CD4-positive, alpha-beta T cell treated with Interferon gamma for 1 hour (primary cell): Measurements from ENCODE around the gene SLC41A1.
A peak's percentile ranks its signal among the peaks of the same experiment; 100 is the strongest.

ENCODE experiments used
- DNase-seq: peaks from one replicate; pipeline ENCODE4 v3.0.0-alpha.2; 2020

Gene SLC41A1

DNA sequence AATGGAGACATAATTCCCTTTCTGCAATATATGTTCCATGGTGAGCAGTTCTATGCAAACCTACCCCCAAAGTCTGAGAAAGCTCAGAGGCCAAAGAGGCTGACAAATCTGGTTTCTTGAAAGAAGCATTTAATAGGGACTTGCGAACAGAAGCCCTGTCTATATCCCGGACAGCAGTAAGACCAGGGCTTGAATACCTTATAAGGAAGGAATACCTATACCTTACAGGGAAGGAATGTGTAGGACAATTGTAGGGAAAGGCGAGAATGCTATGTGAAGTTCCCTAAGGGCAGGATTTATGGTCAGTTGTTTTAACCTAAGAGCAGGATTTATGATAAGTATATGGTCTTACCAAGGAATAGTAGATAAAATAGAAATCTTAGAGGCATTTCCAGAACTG is 5.0 kb upstream of the SLC41A1 start:
- no peak for DNase-seq

DNA sequence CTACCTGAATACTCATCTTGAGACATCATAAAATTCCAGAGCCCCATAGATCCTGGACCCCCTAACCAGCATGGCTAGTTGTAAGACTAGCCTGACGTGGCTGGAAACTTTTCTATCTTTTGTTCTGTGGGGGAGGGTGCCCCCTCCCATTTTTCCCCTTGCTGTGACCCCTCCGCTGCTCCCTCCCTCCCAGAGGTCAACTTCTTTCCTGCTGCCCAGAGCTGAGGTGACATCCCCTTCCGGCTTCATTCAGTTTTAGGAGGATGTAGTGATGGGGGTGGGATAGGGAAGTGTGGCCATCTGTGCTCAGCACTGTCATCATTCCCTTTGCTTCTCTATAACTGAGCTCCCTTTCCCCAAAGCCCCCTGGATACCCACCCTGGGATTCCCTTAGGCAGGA is 4.4 kb upstream of the SLC41A1 start:
- no peak for DNase-seq

DNA sequence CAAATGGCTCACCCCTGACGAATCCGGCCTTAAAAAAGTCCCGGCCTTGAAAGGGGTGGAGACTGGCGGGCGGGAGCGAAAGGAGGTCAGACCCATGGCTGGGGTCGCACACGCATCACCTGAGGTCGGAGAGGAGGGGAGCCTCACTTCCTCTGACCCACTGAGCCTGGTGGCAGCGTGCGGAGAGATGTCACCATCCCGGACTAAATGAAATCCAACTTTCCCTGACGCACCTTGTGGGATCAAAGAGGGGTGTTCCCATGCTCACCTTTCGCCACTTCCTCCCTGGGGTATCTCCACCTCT is 709 bp upstream of the SLC41A1 start:
- DNase-seq: peak; percentile 23

DNA sequence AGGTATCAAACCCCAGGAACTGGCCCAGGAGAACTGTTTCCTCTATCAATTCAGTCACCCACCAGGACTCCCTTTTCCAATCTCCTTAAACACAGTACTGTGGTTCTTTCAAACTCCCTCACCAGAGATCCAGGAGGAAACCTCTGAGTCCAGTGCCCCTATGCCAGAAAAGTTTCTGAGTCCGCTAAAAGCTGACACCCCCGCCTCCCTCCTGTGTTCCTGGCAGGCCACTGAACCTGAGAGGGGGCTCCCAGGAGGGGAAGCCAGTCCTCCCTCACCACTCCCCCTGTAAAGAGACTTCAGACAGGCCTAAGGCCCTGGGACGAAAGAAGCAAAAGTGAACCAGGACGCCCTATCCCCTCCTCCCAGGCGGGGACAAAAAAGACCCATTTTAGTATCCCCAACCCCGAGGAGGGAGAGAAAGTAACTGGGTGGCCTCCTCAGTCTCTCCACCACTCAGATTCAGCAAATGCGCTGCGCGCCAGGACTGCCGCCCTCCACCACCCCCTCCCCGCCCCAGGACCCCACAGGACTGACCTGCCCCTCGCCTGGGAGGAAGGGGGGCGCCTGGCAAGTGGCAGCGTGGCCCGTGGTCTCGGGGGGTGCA is 624 bp downstream of the SLC41A1 start:
- DNase-seq: no peak

DNA sequence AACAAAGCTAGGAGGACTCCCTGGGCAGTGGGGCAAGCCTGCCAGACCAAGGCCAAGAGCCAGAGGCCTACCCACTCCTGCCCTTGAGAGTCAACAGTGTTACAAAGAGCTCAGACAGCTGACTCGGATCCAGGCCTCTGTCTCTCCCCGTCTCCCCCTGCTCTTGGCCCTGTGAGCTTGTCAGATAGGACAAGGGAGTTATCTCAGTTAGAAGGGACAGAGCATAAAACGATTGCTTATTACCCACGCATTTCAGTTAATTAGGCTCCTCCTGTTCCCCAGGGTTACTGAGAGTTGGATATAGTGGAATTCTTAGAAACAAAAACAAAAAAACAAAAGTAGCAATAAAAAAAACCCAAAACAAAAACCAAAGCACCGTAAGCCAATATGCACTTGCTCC is 1.3 kb downstream of the SLC41A1 start:
- DNase-seq: no peak

DNA sequence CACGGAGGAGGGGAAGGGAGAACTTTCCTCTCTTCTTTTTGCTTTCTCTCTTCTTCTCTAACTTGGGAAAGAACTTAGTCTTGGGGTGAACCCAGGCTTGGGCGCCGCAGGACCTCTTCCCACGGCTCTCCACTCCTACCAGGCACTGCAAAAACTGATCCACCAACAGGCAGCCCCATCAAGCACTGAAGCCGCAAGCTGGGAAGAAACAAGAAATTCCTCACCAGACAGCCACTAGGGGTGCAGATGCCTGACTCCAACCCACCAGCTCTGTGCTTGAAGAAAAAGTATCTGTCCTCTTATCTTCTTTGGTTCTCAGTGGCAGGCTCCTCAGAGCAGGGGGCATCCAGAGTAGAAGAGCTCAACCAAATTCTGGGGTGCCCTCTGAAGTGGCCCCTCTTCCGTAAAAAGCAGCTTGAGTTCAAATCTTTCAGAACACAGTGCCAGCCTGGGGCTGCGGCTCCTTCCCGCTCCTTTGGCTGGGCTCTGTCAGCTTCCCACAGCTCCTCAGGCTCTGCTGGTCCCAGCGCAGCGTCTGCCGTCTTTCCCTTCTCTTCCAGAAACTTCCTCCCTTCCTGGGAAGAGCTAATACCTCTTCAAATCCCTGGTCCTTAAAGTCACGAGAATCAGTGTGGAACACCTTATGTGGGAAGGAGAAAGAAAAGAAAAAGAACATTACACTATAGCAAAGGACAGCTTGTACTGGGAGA is 2.4 kb downstream of the SLC41A1 start:
- DNase-seq: no peak

DNA sequence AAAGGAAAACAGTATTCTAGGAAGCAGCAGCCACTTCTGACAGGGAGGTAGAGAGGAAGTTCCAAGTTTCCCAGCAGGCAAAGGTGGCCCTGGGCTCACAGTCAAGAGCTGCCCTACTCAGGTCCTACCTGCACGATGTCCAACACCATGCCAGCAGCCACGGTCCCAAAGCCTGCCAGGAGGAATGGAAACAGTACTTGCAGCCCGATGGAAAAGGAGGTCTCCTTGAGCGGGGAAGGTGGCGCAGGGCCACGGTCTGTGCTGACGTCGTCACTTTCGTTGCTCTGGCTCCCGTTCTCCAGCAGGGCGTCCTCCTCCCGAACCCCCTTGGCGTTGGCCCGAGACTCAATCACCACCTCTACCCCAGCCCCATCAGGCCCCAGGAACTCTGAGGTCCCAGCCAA is 3.1 kb downstream of the SLC41A1 start:
- DNase-seq: no peak

DNA sequence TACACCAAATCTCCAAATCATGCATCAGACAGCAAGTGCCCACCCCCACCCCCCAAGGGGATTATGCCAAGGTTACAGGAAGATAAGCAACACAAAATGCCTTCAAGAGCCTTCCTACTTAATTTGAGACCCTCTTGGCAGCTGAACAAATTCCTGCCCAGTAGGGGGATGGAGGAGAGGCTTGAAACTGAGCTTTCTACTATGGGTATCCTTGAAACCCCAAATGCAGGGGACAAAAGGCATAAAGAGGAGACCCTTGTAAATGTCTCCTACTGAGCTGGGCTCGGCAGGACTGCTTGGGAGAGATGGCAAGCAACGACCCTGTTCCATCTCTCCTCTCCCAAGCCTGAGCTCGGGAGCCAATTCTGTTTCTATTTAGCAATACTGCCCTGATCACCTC is 3.5 kb downstream of the SLC41A1 start:
- DNase-seq: no peak

DNA sequence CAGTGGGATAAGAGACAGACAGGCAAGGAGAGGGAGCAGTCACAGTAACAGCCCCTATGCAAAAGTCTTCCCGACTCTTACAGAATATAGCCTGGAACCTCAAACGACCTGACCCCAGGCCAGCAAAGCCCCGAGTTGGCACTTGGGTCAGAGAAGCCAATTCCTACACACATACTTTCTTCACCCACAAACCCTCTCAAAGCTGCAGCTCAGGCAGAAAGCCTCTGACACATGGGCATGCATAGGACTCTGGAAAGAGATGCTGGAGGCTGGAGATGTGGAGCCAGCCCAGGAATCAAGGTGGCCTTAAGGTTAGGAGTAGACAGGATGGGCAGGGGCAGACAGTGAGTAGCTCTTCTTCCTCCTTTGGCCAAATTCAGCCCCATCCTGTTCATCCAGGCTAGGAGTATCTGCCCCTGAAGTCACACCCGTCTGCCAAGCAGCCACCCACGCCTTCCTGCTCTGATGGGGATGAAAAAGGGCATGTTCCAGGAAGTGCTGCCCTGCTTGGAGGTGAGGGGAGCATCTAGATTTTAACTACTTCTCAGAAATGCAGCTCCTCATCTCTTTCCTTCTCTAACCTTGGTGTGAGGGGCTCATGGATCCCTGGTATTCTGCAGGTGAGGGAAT is 7.8 kb downstream of the SLC41A1 start:
- DNase-seq: no peak

DNA sequence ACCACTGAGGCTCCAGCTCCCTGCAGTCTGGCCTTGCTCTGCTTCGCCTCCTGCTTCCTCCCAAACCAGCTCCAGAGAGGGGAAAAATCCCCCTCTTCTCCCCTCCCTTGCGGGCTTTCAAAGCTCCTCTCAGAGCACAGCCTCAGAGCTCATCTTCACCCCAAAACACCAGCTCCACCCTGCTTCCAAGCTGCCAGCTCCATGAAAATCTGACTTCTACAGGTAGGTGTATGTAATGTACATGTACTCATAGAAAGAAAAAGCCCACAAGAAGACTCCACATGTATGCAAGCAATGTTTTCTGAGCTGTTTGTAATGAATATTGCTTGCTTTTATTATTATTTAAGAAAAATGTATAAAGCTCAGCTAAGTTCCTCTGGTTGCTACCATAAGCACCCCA is 8.4 kb downstream of the SLC41A1 start:
- DNase-seq: no peak

DNA sequence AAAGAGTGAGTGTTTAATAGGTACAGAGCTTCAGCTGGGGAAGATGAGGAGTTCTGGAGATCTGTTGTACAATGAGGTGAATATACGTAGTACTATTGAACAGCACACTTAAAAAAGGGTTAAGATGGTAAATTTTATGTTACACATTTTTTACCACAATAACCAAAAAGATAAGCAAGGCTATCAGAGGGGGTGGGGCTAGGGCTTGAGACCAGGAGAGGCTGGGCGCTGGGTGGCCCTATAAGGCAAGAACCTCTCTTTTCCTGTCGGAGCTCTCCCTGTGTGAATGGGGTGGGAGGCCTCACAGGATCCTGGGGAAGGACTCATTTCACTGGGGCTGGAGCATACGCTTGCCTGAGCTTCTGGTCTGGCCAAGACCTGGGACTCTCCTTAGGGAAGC is 9.0 kb downstream of the SLC41A1 start:
- DNase-seq: no peak

DNA sequence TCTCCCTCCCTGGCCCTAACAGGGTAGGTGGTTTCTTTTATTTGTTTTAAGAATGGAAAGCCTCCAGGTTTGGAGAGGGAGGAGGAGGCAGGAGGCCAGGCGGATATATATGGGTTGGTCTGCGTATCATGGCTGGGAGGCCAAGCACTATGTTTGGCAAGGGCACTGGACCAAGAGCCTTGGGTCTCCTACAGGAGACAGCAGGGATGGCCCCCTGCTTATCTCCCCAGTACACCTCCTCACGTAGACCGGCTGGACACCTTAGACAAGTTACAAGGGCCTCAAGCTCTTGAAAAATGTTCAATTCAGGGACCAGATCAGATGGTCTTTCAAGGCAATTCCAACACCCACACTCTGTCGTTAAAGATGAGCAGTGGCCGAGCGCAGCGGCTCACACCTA is 10.9 kb downstream of the SLC41A1 start:
- DNase-seq: no peak

DNA sequence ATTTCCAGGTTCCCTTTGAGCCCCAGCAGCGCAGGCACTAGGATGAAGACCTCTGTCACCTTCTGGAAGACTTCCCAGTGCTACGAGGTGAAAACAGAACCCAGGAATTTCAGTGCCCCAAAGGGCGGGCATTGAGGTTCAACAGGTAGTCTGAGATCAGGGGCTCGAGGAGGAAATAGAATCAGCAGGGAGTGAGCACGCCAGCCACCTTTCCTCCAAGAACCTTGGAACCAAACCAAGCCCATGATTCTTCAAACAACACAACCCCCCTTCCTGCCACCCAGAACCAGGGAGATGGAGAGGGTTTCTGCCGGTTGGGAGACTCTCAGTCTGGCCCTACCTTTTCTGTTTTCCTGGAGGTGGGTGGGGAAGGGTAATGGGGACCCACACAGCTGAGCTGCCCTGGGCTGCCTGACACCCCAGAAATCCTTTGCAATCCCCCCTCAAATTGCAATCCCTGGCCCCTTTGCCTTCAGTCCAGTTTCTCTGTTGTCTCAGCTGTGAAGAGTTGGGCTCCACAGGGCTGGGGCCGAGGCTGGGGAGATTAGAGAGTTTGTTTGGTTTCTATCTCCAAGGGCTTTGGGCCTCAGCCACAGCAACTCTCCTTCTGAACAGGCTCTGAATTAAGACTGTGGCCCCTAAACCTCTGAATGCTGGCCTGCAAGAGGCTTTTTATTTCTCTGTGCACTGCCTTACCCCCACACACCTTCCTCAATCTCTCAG is 11.9 kb downstream of the SLC41A1 start:
- no peak for DNase-seq

DNA sequence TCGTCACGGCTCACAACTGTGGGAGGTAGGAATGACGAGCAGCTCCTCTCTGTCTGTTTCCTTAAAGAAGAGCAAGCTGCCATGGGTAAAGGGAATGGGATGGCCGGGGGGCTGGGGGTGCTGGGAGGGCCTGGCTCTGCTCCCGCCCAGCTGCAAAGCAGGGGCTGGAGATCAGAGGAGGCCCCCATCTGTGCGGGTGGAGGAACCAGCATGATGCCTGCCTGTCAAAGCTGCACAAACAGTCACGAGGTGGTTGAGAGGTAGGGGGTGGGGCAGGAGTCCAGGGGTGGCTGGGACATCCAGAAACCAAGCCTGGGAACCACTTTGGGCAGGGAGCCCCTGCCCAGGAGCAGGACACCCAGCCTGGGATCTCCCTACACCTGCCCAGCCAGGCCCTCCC is 12.6 kb downstream of the SLC41A1 start:
- no peak for DNase-seq

DNA sequence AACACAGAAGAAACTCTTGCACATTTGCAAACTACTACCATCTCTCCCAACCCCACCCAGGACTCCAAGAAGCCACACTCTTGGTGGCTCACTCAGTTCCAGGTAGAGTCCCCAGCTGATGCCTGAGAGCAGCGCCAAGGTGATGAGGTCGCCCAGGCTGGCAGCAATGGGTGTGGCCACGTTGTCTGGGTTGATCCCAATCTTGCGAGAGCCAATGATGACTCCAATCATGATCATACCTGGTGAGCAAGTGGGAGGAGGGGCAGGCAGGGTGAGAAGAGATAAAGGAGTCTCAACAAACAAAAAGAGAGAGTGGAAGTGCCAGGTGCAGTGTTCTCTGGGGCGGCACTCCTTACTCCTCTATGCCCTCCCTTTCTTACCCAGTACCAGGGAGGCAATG is 14.4 kb downstream of the SLC41A1 start:
- no peak for DNase-seq

DNA sequence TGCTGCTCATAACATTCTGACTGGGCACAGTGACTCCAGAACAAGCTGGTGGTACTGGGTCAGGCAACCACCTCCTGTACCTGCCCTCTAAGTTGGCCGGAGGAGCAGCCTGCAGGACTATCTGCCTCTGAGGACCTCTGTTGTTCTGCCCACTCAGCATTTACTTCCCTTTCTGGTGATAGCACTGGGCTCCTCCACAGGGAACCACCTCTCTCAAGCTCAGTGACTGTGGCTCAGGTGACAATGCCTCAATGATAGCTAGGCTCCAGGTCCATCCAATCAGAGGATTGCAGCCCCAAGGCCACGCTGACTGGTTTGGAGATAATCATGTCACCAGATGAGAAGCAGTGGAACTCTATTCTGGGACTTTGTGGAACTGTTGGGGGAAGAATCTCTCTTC is 15.8 kb downstream of the SLC41A1 start:
- DNase-seq: no peak

DNA sequence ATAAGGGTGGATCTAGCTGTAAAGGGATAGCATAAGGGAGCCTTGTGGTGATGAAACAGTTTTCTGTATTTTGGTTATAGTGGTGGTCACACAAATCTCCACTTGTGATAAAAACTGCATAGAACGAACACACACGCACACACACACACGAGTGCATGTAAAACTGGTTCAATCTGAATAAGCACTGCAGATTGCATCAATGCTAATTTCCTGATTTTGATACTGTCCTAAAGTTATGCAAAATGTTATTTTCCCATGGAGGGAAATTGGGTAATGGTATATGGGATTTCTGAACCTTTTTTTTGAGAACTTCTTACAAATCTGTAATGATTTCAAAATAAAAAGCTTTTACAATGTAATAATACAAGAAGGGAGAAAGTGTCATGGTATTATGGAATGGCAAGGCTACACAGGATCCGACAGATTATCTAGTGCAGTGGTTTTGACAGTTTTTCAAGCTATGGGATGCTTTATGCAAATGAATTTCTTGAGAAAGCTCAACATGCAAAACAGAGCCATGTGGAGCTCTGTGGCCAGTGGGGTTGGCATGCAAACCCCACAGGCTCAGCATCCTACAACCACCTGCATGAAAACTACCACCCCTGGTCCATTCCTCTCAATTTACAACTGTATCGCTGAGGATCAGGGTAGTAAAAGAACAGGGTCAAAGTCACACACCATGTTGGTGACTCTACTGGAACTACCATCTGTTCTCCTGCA is 18.8 kb downstream of the SLC41A1 start:
- no peak for DNase-seq

DNA sequence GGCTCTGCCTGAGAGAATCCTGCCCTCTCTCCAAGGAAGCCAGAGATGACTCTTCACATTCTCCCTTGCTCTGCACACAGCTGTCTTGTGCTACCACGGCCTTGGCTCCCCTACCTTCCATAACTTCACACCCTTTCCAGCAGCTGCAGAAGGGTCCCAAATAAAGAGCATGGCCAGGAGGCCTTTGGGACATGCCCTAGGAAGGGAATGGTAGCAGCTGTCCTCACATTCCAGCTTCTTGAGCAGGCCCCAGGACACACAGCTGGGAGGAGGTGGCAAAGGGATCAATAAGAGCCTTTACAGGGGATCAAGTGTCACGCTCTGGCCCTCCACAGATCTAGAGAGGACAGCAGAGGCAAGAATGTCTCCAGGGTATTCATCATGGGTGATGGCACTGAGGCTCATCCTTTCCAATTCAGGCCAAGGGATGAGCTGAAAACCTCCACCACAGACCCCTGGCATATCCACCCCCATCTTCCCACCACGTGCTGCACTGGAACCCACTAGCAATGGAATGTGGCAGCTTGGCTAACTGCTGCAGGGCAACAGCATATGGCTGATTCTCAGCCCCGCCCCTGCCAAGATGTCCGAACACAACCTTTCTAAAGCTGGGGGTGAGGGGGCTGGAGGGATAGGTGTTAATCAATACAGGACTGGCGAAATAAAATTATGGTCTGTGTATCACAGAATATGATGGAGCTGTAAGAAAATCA is 19.9 kb downstream of the SLC41A1 start:
- DNase-seq: no peak

DNA sequence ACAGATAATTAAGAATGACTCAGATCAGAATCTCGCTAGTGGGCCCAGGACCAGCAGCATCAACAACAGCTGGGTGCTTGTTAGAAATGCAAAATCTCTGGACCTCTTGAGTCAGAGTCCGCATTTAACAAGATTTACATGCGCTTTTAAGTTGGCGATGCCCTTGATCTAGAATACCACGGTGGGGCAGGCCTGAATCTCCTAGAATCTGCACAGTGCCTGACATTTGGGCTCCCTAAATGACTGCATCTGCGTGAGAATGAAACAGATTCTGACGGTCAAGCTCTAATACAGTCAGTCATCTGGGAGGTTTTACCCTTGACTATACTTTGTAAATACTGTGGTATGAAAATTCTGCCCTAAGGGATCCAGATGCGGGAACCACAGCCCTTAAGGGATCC is 20.5 kb downstream of the SLC41A1 start:
- no peak for DNase-seq

DNA sequence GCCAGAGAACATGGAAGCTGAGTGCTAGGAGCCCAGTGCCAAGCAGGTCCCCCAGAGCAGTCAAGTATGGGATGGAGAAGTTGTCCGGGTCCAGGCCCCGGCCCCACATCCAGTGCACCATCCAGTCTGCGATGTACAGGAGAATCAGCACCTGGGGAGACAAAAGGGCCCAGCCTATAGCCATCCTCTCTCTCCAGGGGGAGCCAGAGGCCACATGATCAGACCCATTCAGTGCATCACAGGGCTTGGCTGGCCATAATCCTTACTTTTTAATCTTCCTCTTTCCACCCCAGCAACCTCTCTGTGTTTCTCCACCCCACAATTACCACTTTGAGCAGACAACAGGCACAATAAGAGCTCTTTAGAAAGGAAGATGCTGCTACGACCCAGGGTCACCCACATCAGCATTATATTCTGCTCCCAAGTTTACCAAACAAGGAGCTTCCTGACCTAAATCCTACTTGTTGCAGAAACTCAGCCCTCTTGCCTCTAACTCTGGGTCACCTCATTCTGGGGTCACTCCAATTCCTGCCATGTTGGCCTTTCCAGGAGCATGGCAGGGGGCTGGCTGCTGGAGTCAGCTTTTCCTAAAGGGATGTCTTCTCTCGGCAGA is 21.3 kb downstream of the SLC41A1 start:
- DNase-seq: peak; percentile 58

DNA sequence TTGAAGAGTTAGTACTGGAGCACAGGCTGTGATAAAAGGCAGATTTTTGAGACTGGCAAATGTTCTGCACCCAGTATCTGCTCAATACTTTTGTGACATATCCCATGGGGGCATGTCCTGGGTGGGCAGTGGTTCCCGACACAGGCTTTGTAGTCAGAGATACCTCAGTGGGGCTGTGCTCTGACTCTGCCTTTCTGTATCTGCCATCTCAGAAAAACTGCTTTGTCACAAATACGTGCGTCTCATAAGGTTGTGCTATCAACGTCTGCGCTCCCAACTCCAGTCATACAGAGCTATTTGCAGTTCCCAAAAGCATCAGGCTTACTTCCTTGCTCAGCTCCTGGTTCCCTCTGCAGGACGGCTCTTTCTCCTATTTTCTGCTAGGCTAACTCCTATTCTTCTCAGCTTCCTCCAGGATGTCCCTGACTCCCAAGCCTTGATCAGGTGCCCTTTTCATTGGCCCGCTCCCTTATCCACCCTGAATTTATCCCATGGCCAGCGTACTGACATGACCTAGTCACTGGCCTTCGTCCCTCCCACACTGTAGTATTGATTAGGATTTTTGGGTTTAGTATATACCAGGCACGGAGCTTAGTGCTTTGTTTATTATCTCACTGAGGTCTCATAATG is 25.6 kb downstream of the SLC41A1 start:
- no peak for DNase-seq

DNA sequence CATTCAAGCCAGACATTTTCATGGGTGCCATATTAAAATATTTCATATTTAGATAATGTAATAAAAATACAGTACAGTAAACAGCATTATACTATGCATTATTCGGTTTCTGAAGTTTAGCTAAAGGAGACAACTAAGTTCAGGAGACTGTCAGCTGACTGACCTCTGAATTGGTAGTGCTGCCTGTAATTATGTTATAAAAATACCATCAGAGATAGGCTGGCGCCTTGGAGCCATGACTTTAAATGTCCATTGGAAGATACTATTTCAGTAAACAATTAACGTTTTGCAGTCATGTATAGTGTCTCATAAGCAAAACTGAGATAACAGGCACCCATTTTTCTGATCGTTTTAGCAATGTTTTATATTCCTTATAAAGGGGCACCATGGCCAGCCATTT is 26.4 kb downstream of the SLC41A1 start:
- no peak for DNase-seq
